Mesendoderm (in vitro differentiated cells): ENCODE results near the gene PLCXD3.

Experiments
- DNase-seq: peaks from one replicate; pipeline ENCODE4 v3.0.0; 2013
- H2AK5ac ChIP-seq: 2 replicates; pipeline ENCODE4 v1.6.1; 2013; ENCODE audit warnings: low read length, inconsistent platforms
- H2BK120ac ChIP-seq: 2 replicates; pipeline ENCODE4 v1.6.1; 2013; ENCODE audit warnings: low read depth, mild to moderate bottlenecking, low read length, moderate library complexity, mixed read lengths
- H2BK15ac ChIP-seq: replicated peaks from 2 replicates; pipeline ENCODE4 v1.6.1; 2013; ENCODE audit warnings: low read depth, mild to moderate bottlenecking, moderate library complexity
- H2BK5ac ChIP-seq: 2 replicates; pipeline ENCODE4 v1.6.1; 2013; ENCODE audit warnings: low read length, inconsistent platforms
- H3K18ac ChIP-seq: 2 replicates; pipeline ENCODE4 v1.6.1; 2013; ENCODE audit warnings: mild to moderate bottlenecking, low read length, mixed read lengths
- H3K23ac ChIP-seq: one replicate; pipeline ENCODE4 v1.6.1; 2013; ENCODE audit warnings: low read length
- H3K27ac ChIP-seq: 2 replicates; pipeline ENCODE4 v1.5.1; 2013; ENCODE audit warnings: low read depth, mild to moderate bottlenecking, inconsistent platforms, low read length, moderate library complexity
- H3K27me3 ChIP-seq: 2 replicates; pipeline ENCODE4 v1.6.1; 2013; ENCODE audit warnings: low read length, control low read depth, mild to moderate bottlenecking, inconsistent platforms; ENCODE audit not compliant: insufficient read depth, poor library complexity
- H3K36me3 ChIP-seq: 2 replicates; pipeline ENCODE4 v1.6.1; 2013; ENCODE audit warnings: low read length, inconsistent platforms; ENCODE audit not compliant: control insufficient read depth, insufficient read depth
- H3K4ac ChIP-seq: one replicate; pipeline ENCODE4 v1.6.1; 2013; ENCODE audit warnings: low read depth, mild to moderate bottlenecking, low read length, moderate library complexity
- H3K4me1 ChIP-seq: 2 replicates; pipeline ENCODE4 v1.6.1; 2013; ENCODE audit warnings: low read depth, low read length, inconsistent platforms; ENCODE audit not compliant: control insufficient read depth
- H3K4me2 ChIP-seq: 2 replicates; pipeline ENCODE4 v1.6.1; 2013; ENCODE audit warnings: low read length
- H3K4me3 ChIP-seq: 2 replicates; pipeline ENCODE4 v1.5.1; 2013; ENCODE audit warnings: mild to moderate bottlenecking, low read length
- H3K56ac ChIP-seq: one replicate; pipeline ENCODE4 v1.6.1; 2013; ENCODE audit warnings: low read length
- H3K79me1 ChIP-seq: 2 replicates; pipeline ENCODE4 v1.6.1; 2013; ENCODE audit warnings: low read length, inconsistent platforms
- H3K79me2 ChIP-seq: 2 replicates; pipeline ENCODE4 v1.6.1; 2013; ENCODE audit warnings: mild to moderate bottlenecking, low read length; ENCODE audit not compliant: control insufficient read depth, insufficient read depth
- H3K9ac ChIP-seq: 2 replicates; pipeline ENCODE4 v1.6.1; 2013; ENCODE audit warnings: low read length, inconsistent platforms
- H4K5ac ChIP-seq: one replicate; pipeline ENCODE4 v1.6.1; 2013; ENCODE audit warnings: low read length
- H4K8ac ChIP-seq: one replicate; pipeline ENCODE4 v1.6.1; 2013; ENCODE audit warnings: low read depth, mild to moderate bottlenecking, control low read depth, low read length, moderate library complexity
- WGBS: extraction: QIAGEN DNeasy Blood & Tissue Kit; methylation state at CpG from one replicate; pipeline ENCODE4 v1.1.7; 2013; ENCODE audit warnings: low lambda C conversion rate, missing lambda C conversion rate; ENCODE audit not compliant: insufficient coverage; ENCODE audit errors: extremely low coverage; 5-methylcytosine and 5-hydroxymethylcytosine counted together

The PLCXD3 gene

GRCh38 chr5:41281215-41281810 lies 229.1 kb downstream of the PLCXD3 start:
- no CpG with 5 or more reads among the region's 12 CpGs for WGBS
- no peak overlapping the region for H3K18ac ChIP-seq
- H4K8ac ChIP-seq = no peak overlapping the region
- DNase-seq = no peak
- H3K9ac ChIP-seq = no peak overlapping the region
- no peaks in the 10 kb centered on the region for H3K36me3 ChIP-seq
- H2BK5ac ChIP-seq = no peak overlapping the region
- H3K56ac ChIP-seq = no peak overlapping the region
- H4K5ac ChIP-seq = no peak overlapping the region
- no peak overlapping the region for H2BK120ac ChIP-seq
- H2AK5ac ChIP-seq = no peak overlapping the region
- no peaks in the 10 kb centered on the region for H3K4me1 ChIP-seq
- H3K79me1 ChIP-seq = no peaks in the 10 kb centered on the region
- no peak overlapping the region for H3K4me2 ChIP-seq
- no peak overlapping the region for H2BK15ac ChIP-seq
- no peaks in the 10 kb centered on the region for H3K27me3 ChIP-seq
- H3K23ac ChIP-seq = no peak overlapping the region
- H3K27ac ChIP-seq = no peak overlapping the region
- H3K79me2 ChIP-seq = no peaks in the 10 kb centered on the region
- H3K4ac ChIP-seq = no peak overlapping the region
- no peak overlapping the region for H3K4me3 ChIP-seq

- Histone ChIP-seq H2BK5ac (no peak overlapping the region), H2AK5ac (no peak overlapping the region), H3K9ac (no peak overlapping the region), H2BK15ac (no peak overlapping the region), H3K4me1 (no peaks in the 10 kb centered on the region), H3K27me3 (no peaks in the 10 kb centered on the region), H3K4ac (no peak overlapping the region), H3K27ac (no peak overlapping the region), H3K36me3 (no peaks in the 10 kb centered on the region), H3K79me1 (no peaks in the 10 kb centered on the region), H3K79me2 (no peaks in the 10 kb centered on the region), H3K56ac (no peak overlapping the region), H3K4me3 (no peak overlapping the region), H4K8ac (no peak overlapping the region), H3K4me2 (no peak overlapping the region), H4K5ac (no peak overlapping the region), H3K23ac (no peak overlapping the region), H3K18ac (no peak overlapping the region), H2BK120ac (no peak overlapping the region)
- DNase-seq = no peak
- no CpG with 5 or more reads among the region's 2 CpGs for whole genome bisulfite sequencing
Measured at GRCh38 chr5:41279040-41279439, 231.4 kb downstream of the PLCXD3 start.

- Histone ChIP-seq H2BK5ac (no peak overlapping the region), H3K4me3 (no peak overlapping the region), H3K27me3 (no peaks in the 10 kb centered on the region), H3K4me2 (no peak overlapping the region), H3K9ac (no peak overlapping the region), H3K79me1 (no peaks in the 10 kb centered on the region), H3K18ac (no peak overlapping the region), H3K36me3 (no peaks in the 10 kb centered on the region), H2AK5ac (no peak overlapping the region), H3K56ac (no peak overlapping the region), H3K4ac (no peak overlapping the region), H3K27ac (no peak overlapping the region), H3K79me2 (no peaks in the 10 kb centered on the region), H2BK15ac (no peak overlapping the region), H4K8ac (no peak overlapping the region), H3K23ac (no peak overlapping the region), H4K5ac (no peak overlapping the region), H2BK120ac (no peak overlapping the region), H3K4me1 (no peaks in the 10 kb centered on the region)
- no CpG with 5 or more reads among the region's 4 CpGs for WGBS
- no peak for DNase-seq
Measured at GRCh38 chr5:41277476-41278245, 232.7 kb downstream of the PLCXD3 start.

- Histone ChIP-seq H4K5ac (no peak overlapping the region), H3K4me3 (no peak overlapping the region), H2BK15ac (no peak overlapping the region), H3K23ac (no peak overlapping the region), H3K4me1 (no peaks in the 10 kb centered on the region), H3K4me2 (no peak overlapping the region), H3K36me3 (no peaks in the 10 kb centered on the region), H3K27me3 (no peaks in the 10 kb centered on the region), H3K56ac (no peak overlapping the region), H3K4ac (no peak overlapping the region), H2BK120ac (no peak overlapping the region), H2AK5ac (no peak overlapping the region), H3K9ac (no peak overlapping the region), H3K27ac (no peak overlapping the region), H3K79me2 (no peaks in the 10 kb centered on the region), H2BK5ac (no peak overlapping the region), H3K79me1 (no peaks in the 10 kb centered on the region), H3K18ac (no peak overlapping the region), H4K8ac (no peak overlapping the region)
- no CpG with 5 or more reads among the region's 8 CpGs for WGBS
- no peak for DNase-seq
Measured at GRCh38 chr5:41275813-41276512, 234.4 kb downstream of the PLCXD3 start.

- Histone ChIP-seq H3K4me3 (no peak overlapping the region), H3K4me2 (no peak overlapping the region), H2BK120ac (no peak overlapping the region), H3K4ac (no peak overlapping the region), H3K9ac (no peak overlapping the region), H3K4me1 (no peaks in the 10 kb centered on the region), H2BK15ac (no peak overlapping the region), H3K27ac (no peak overlapping the region), H3K79me2 (no peaks in the 10 kb centered on the region), H4K8ac (no peak overlapping the region), H3K27me3 (no peaks in the 10 kb centered on the region), H3K56ac (no peak overlapping the region), H4K5ac (no peak overlapping the region), H2AK5ac (no peak overlapping the region), H3K36me3 (no peaks in the 10 kb centered on the region), H3K18ac (no peak overlapping the region), H3K23ac (no peak overlapping the region), H2BK5ac (no peak overlapping the region), H3K79me1 (no peaks in the 10 kb centered on the region)
- DNase-seq = peak; percentile 62
- no CpG with 5 or more reads among the region's 2 CpGs for WGBS
Measured at GRCh38 chr5:41270423-41271251, 239.8 kb downstream of the PLCXD3 start.
